ENCODE data around the gene MOB3C.

Gene MOB3C

DNA sequence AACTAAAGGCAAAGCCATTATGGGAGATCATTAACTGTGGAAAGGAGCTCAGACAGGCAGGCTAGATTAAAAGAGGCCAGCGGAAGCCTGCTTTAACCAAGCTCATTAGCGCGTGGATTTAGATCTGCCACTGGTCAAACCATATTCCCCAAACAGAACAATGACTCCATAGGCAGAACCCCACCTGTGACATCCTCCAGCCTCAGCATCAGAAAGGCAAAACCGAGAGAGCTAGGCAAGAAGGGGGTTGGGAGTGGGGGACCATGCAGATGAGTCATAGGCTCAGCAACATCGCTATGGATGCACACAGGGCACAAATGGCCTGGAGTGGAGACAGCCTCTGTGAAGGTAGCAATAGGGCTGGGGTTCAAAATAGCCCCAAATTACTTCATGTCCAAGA lies 33.1 kb downstream of the MOB3C start:
- no peak for DNase-seq (ENCODE audit: low read depth)

DNA sequence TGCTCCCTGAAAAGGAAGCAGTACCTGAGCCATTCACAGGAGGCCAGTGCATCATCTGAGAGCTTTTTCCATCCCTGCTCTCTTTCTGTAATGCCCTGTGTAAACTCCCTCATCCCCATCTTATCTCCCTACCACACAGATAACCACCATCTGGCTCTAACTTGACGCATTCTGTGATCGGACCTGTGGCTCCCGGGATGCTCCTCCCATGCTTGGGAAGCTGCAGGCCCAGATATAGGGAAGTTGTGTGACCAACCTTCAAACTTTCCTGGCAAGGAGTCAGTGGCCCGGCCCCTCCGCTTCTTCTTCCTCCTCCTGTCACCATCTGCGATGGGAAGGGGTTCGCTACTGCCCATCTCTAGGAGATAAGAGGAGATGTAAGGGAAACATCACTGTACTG lies 33.6 kb downstream of the MOB3C start:
- H3K4me3 ChIP-seq (ENCODE audit: low read depth, low read length), result no peak overlapping the region
- DNase-seq (ENCODE audit: low read depth), result no peak

More for the DNA sequence above, 33.1 kb downstream of the MOB3C start:
- H3K4me3 ChIP-seq (ENCODE audit: low read depth, low read length), result no peak overlapping the region

DNA sequence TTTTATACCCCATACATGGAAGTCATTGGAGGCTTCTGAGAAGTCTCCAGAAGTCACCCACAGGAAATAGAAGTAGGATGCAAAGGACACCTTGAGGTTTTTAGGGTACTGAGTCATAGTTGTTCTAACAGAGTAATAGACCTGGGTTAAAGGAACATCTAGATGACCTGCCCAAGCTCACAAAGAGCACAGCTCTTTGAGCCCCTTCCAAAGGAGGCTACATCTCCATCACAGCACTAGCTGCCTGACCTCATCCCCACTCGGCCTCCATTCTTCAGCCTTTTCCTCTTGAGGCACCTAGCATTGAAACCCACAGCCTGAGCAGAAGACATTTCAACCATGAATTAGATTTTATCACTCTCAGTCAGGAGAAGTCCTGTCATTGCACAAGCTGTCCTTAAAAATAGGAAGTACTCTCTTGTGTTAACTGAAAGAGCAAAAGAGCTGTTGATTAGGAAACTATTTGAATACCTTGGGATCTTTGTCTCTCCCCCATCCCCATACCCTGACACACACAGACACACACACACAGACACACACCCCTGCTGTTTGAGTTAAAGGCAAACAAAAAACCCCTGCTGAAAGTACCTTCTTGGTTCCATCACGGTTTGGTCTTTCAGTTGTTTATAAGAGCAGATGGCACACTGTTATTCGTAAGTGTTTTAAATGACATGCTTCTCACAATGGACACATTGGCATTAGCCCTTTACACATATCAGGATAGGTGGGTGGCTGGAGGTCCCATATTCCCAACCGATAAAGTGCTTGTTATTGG lies 34.7 kb downstream of the MOB3C start:
- H3K4me3 ChIP-seq (ENCODE audit: low read depth, low read length), result no peak overlapping the region
- DNase-seq (ENCODE audit: low read depth), result no peak

DNA sequence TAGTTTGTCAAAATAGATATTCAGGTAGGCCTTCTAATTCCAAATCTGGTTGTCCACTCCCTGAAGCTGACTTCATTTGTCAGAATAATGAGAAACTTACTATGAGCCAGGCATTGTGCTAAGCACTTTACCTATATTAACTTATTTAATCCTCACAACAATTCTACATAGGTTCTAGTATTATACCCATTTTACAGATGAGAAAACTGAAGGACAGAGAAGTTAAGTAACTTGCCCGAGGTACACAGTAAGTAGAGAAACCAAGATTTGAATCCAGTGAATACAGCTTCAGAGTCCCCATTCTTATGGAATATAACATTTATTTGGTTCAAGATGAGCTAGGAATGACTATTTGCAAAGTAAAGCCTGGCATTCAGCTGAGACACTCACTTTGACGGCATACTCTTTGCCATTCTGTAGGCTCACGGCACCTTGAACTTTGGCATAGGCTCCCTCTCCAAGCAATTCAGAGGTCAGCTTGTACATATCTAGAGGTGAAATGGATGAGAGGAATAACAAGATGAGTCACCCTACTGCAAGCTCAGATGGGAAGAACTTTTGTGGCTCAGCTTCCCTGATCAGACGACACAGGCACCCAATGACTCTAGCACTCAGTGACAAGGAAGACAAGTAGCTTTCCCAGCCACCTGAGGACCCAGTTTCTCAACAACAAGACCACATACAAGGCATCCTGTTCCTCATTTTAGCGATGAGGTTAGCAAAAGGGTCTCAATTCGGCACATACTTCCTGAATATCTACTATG lies 36.3 kb downstream of the MOB3C start:
- DNase-seq (ENCODE audit: low read depth), result no peak
- H3K4me3 ChIP-seq (ENCODE audit: low read depth, low read length), result no peak overlapping the region

DNA sequence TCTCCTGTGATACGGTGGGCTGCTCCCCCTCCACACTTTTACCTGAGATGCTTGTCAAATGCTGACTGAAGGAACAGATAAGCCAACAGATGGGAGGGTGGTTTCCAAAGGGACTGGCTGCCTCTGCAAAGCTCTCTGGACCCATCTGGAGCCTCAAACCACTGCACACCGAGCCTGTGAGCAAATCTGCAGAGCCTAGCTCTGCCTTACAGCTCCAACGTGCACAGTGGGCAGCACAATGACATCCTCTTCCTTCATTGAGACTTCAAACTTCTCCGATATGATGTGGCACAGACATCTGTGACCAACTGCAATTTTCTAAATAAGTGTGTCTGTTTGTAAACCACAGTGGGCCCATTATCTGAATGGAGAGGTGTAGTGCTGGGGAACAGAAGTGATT lies 38.9 kb downstream of the MOB3C start:
- no peak for DNase-seq (ENCODE audit: low read depth)
- H3K4me3 ChIP-seq (ENCODE audit: low read depth, low read length), result no peak overlapping the region

DNA sequence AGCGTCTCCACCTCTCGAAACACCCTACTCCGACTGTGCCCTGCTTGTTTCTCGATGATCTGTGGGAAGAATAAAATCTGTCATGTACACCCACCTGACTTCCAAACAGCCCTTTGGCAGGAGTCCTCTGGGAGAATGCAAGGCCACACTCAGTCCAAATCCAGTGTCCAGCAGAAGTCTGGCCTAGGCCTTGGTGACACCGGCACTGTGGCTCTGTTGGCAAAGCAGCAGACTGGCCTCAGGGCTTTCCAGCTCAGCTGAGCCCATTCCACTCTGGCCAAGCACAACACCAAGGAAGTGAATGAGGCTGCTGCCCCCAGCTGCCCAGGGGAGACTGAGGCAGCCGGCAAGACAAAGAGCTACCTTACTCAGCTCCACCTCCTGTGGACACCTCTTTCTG lies 40.0 kb downstream of the MOB3C start:
- no peak for DNase-seq (ENCODE audit: low read depth)
- H3K4me3 ChIP-seq (ENCODE audit: low read depth, low read length), result no peak overlapping the region

DNA sequence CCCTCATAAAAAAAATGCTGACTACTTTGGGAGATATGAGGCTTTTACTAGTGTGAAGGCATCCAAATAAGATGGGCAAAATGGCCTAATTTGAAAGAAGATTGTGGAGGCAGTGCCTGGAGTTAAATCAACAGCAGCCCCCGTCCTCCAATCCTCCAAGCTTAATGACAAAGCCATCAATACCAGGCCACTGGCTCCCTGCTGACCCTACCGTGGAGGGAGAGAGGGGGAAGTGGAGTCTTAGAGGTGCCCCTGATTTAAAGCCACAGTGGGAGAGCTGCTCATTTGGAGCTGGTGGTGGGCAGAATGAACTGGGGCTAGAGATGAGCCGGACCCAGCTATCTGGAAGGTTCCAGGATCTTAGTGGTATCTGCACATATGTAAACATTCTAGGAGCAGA lies 40.8 kb downstream of the MOB3C start:
- DNase-seq (ENCODE audit: low read depth), result no peak
- no peak overlapping the region for H3K4me3 ChIP-seq (ENCODE audit: low read depth, low read length)

DNA sequence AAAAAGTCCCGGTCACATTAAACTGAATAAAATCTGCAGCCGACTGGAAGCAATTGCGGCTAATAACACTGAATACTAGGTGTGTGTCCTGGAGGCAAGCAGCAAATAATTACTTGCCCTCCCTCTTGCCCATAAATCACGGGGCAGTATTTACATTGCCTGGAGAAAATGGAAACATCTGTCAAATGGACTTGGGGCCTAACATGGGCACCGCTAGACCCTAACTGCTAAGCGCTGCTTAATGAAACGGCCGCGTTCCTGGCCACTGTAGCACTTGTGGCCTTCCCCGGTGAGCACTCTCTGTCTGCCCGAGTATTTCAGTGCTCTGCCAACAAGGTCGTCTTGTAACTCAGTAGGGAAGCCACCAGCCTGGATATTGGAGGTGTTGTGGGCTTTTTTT lies 41.3 kb downstream of the MOB3C start:
- DNase-seq (ENCODE audit: low read depth), result no peak
- no peak overlapping the region for H3K4me3 ChIP-seq (ENCODE audit: low read depth, low read length)

DNA sequence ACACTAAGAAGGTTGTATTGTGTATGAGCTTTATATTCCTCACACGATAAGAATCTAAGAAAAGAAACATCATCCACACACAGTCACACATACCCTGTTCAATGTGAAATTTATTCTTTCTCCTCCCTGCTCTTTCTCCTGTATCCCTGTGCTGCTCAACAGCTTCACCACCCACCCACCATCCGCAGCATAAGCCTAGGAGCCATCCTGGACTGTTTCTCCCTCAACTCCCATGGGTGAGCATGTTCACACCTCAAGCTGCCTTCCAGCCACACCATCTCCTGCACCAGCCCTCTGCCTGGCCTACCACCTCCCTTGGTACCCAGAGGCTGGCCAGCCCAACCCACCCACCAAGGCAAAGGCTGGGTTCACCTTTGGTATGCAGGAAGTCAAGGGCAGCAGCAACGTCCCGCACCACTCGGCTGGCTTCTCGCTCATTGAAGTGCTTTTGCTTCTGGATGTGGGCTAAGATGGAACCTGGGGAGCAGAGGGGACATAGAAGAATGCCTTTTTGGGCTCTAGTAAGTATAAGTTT lies 44.9 kb downstream of the MOB3C start:
- DNase-seq (ENCODE audit: low read depth), result no peak
- no peak overlapping the region for H3K4me3 ChIP-seq (ENCODE audit: low read depth, low read length)

DNA sequence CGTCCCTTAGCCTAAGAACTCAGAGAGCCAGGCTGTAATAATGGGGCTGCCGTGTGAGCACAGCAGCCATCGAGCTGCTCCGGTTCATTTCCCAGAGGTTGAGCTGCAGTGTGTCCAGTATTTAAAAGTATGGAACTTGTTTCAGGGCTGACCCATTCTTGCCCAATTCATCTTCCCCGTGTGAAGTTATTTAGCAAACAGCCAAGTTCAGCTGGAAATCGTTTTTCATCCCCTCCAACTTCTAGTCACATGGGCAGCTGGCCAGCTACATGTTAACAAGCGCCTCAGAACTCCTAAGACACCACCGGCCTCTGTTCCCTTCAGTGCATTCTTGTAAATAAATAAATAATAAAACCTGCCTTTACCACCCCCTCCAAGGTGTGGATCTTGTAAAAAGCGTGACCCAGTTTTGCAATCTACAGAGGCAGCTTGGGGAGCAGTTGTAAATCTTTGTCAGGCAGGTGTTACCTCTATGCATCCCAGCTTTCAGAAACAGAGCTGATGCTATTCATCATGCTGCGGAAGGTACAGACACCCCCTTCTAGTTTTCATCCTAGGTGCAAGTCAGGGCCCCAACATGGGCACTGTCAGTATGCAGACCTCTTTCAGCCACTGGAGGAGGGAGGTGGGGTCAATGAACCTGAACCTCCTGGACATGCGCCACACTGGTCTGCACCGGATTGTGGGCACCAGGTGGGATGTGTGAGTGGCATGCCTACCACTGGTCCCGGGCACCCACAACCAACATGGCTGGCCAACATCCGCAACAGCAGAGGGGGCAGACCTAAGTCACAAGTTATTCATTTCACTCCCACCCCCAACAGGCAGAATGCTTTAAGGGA lies 46.5 kb downstream of the MOB3C start:
- no peak for DNase-seq (ENCODE audit: low read depth)

DNA sequence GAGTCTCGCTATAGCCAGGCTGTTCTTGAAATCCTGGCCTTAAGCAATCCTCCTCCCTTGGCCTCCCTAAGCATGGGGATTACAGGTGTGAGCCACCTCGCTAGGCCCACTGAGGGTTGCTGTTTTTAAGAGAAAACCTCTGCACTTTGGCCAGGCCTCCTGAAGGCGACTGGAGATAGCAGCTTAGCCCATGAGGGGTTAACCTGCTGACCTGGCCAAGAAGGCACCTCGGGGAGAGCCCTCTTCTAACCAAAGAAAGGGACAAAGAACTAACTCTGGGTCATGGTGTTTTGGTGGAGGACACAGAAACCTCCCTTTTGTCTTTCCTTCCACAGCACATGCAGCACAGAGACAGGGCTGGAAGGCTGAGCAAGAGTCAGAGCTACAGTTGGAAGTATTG lies 47.5 kb downstream of the MOB3C start:
- no peak for DNase-seq (ENCODE audit: low read depth)
- no peak overlapping the region for H3K4me3 ChIP-seq (ENCODE audit: low read depth, low read length)

More for the DNA sequence above, 46.5 kb downstream of the MOB3C start:
- no peak overlapping the region for H3K4me3 ChIP-seq (ENCODE audit: low read depth, low read length)

DNA sequence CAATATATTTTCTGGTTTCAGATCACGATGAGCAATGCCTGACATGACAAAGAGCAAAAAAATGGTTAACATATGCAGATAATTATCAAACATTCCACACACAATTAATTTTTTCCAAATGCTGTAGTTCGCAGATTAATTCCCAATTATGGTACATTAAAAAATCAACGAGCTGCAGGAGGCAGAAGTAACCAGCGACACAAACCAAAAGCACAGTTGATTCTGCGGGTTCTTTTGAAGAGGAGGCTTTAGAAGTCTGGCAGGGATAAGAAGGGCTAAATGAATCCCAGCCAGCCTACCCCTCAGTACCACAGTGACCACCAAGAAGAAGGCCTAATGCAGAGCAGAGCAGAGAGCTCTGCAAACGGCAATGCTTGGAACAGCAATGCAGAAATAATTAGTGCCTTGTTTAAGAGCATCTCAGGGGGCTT lies 48.1 kb downstream of the MOB3C start:
- H3K4me3 ChIP-seq (ENCODE audit: low read depth, low read length), result no peak overlapping the region
- DNase-seq (ENCODE audit: low read depth), result no peak

DNA sequence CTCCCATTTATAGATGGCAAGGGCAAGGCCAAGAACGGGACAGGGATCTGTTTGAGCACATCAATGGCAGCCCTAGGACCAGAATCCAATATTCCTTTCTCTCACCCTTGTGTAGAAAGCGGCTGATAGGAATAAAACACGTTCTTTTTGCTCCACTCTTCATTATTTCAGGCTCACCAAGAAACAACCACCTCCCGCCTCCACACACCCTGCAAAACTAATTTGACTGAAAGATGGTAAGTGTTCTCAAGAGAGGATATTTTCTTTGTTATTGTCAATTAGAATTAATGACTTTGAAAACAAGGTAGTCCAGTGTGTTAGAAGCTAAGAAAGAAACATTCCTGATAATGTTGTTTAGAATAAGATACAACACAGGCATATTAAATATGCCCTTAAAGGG lies 53.3 kb downstream of the MOB3C start:
- DNase-seq (ENCODE audit: low read depth), result no peak
- no peak overlapping the region for H3K4me3 ChIP-seq (ENCODE audit: low read depth, low read length)

DNA sequence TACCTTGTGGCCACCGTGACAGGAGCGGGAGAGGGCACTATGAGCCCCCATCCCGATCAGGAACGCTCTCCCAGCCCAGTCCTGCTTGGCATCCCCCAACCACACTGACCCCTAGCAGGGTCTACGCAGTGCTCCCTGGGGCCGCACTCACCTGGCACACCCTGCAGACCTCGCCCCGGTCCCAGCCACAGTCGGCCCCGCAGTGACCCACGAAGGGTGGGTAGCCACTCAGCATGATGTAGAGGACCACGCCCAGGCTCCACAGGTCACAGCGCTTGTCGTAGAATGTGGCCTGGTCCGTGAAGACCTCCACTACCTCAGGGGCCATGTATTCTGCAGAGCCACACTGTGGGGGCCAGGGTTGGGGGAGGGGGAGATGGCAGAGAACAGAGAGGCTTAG lies 54.1 kb downstream of the MOB3C start:
- H3K4me3 ChIP-seq (ENCODE audit: low read depth, low read length), result no peak overlapping the region
- no peak for DNase-seq (ENCODE audit: low read depth)

DNA sequence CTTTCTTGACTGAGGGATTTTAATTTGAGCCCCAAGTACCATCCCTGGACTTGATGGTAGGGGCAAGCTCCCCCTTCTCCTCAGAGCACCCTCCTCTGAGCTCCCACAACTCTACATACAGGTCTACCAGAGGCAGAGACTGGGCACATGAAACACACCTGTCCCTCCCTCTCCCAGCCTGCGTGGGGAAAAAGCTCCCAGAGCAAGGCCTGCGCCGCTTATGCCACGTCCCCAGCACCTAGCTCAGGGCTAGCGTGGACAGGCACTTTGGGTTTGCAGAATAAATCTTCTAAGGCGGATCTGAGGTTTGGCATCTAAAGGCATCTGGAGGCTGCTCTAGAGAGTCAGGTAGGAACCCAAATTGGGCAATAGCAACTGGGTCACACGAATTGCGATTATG lies 57.6 kb downstream of the MOB3C start:
- H3K4me3 ChIP-seq (ENCODE audit: low read depth, low read length), result no peak overlapping the region
- no peak for DNase-seq (ENCODE audit: low read depth)

DNA sequence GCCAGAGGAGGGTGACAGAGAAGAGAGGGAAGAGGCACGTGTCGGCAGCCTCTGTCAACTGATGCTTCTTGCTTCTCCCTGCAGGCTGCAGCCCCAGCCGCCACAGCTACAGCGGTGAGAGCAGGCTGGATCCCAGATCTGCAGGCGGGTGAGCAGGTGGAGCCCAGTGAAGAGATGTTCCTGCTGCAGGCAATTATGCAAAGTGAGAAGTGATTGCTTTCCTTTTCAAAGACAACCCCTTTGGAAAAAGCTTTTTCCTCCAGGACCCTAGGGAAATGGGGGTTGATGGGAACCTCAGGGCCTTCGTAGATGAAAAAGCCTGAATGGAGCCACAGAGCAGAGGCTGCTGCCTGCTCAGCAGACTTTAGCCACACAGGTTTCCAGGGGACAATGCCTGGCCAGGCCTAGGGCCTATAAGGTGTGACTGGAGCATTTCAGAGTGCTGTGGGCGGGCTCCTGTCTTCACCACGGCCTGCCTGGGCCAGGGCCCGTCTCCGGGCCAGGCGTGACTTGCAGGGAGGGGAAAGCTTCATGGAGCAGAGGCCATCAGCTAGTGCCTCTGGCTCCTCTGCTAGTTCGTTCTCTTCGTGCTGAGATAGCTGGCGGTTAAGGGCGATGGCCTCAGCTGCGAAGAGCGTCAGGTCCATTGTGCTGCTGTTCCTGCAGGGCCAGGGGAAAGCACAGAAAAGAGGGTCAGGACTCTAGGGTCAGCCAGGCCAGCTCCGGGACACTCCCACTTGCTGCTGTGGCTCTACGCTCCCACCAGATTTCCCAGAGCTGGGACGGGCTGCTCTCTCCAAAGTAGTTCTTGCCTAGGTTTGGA lies 58.3 kb downstream of the MOB3C start:
- no peak for DNase-seq (ENCODE audit: low read depth)
- no peak overlapping the region for H3K4me3 ChIP-seq (ENCODE audit: low read depth, low read length)
